Measurements from ENCODE around the gene SNN.
A peak's percentile ranks its signal among the peaks of the same experiment; 100 is the strongest.

Gene SNN

GRCh38 chr16:11687601-11688519, 19.6 kb downstream of the SNN start:
- no peaks in the 10 kb centered on the region for H3K9me3 ChIP-seq (ENCODE audit: low read length)
- peaks cover 12% of the 10 kb centered on the region for H3F3A ChIP-seq (ENCODE audit: insufficient read depth, low read length)
- peak overlapping the region; percentile 48 for H3K9ac ChIP-seq (ENCODE audit: low read length)
- peak overlapping the region; percentile 50 for H3K4me2 ChIP-seq (ENCODE audit: low read length)
- H3K79me2 ChIP-seq (ENCODE audit: insufficient read depth, low read length): no peaks in the 10 kb centered on the region
- no peaks in the 10 kb centered on the region for H4K20me1 ChIP-seq (ENCODE audit: insufficient read depth, low read length)
- peaks cover 73% of the 10 kb centered on the region for H3K4me1 ChIP-seq (ENCODE audit: insufficient read depth, low read length, severe bottlenecking)
- H2AFZ ChIP-seq (ENCODE audit: low read length): no peak overlapping the region
- peak overlapping the region; percentile 80 for H3K27ac ChIP-seq (ENCODE audit: low read depth, low read length, poor library complexity, severe bottlenecking)
- no peaks in the 10 kb centered on the region for H3K9me2 ChIP-seq (ENCODE audit: low read depth, low read length)
- peak overlapping the region; percentile 18 for H3K4me3 ChIP-seq (ENCODE audit: low read depth, low read length, poor library complexity, severe bottlenecking)
- TF ChIP-seq EZH2 (IDR thresholded peaks at IDR 0.05; ENCODE audit: borderline replicate concordance, low read length): no peak
- TF ChIP-seq, protein P1, sequence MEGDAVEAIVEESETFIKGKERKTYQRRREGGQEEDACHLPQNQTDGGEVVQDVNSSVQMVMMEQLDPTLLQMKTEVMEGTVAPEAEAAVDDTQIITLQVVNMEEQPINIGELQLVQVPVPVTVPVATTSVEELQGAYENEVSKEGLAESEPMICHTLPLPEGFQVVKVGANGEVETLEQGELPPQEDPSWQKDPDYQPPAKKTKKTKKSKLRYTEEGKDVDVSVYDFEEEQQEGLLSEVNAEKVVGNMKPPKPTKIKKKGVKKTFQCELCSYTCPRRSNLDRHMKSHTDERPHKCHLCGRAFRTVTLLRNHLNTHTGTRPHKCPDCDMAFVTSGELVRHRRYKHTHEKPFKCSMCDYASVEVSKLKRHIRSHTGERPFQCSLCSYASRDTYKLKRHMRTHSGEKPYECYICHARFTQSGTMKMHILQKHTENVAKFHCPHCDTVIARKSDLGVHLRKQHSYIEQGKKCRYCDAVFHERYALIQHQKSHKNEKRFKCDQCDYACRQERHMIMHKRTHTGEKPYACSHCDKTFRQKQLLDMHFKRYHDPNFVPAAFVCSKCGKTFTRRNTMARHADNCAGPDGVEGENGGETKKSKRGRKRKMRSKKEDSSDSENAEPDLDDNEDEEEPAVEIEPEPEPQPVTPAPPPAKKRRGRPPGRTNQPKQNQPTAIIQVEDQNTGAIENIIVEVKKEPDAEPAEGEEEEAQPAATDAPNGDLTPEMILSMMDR (IDR thresholded peaks at IDR 0.05; ENCODE audit: low read length): no peak
- no peaks in the 10 kb centered on the region for H3K27me3 ChIP-seq (ENCODE audit: insufficient read depth, low read length)
- peaks cover 71% of the 10 kb centered on the region for H3K36me3 ChIP-seq (ENCODE audit: insufficient read depth, low read length)

DNA sequence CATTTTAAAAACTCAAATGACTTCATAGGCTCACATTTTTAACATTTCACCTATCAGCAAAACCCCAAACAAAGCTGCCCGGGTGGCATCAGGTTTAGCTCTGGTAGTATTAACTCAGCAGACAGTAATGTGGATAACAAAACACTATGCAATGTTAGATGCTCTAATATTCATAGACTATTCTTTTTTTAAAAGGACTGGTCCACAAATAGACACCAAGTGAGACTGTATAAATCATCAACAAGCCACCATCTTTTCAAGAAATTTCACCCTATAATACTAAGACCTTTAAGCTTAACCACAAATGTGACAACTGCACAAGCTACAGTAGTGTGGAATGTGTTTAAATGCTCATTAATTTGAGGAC, 20.2 kb downstream of the SNN start:
- Histone ChIP-seq H4K20me1 (ENCODE audit: insufficient read depth, low read length) (no peaks in the 10 kb centered on the region), H3K4me2 (ENCODE audit: low read length) (peak overlapping the region; percentile 50), H3F3A (ENCODE audit: insufficient read depth, low read length) (peaks cover 6% of the 10 kb centered on the region), H3K4me1 (ENCODE audit: insufficient read depth, low read length, severe bottlenecking) (peaks cover 66% of the 10 kb centered on the region), H3K27ac (ENCODE audit: low read depth, low read length, poor library complexity, severe bottlenecking) (peak overlapping the region; percentile 80), H3K4me3 (ENCODE audit: low read depth, low read length, poor library complexity, severe bottlenecking) (peak overlapping the region; percentile 18), H3K36me3 (ENCODE audit: insufficient read depth, low read length) (peaks cover 71% of the 10 kb centered on the region), H3K9ac (ENCODE audit: low read length) (peak overlapping the region; percentile 48), H3K79me2 (ENCODE audit: insufficient read depth, low read length) (no peaks in the 10 kb centered on the region), H3K27me3 (ENCODE audit: insufficient read depth, low read length) (no peaks in the 10 kb centered on the region), H3K9me2 (ENCODE audit: low read depth, low read length) (no peaks in the 10 kb centered on the region), H3K9me3 (ENCODE audit: low read length) (no peaks in the 10 kb centered on the region), H2AFZ (ENCODE audit: low read length) (no peak overlapping the region)
- TF ChIP-seq, protein P1 (IDR thresholded peaks at IDR 0.05; ENCODE audit: low read length): no peak
- TF ChIP-seq EZH2 (IDR thresholded peaks at IDR 0.05; ENCODE audit: borderline replicate concordance, low read length): no peak

- Histone ChIP-seq H3K4me1 (ENCODE audit: insufficient read depth, low read length, severe bottlenecking) (peaks cover 59% of the 10 kb centered on the region), H3K27me3 (ENCODE audit: insufficient read depth, low read length) (no peaks in the 10 kb centered on the region), H3K4me2 (ENCODE audit: low read length) (peak overlapping the region; percentile 10; the same call in 1 of the 2 replicates), H3K9me2 (ENCODE audit: low read depth, low read length) (no peaks in the 10 kb centered on the region), H3K9ac (ENCODE audit: low read length) (peak overlapping the region; percentile 1; the same call in 1 of the 2 replicates), H3K9me3 (ENCODE audit: low read length) (no peaks in the 10 kb centered on the region), H3K27ac (ENCODE audit: low read depth, low read length, poor library complexity, severe bottlenecking) (peak overlapping the region; percentile 80), H4K20me1 (ENCODE audit: insufficient read depth, low read length) (no peaks in the 10 kb centered on the region), H3K4me3 (ENCODE audit: low read depth, low read length, poor library complexity, severe bottlenecking) (no peak overlapping the region), H3K36me3 (ENCODE audit: insufficient read depth, low read length) (peaks cover 67% of the 10 kb centered on the region), H3K79me2 (ENCODE audit: insufficient read depth, low read length) (no peaks in the 10 kb centered on the region), H3F3A (ENCODE audit: insufficient read depth, low read length) (peaks cover 4% of the 10 kb centered on the region), H2AFZ (ENCODE audit: low read length) (no peak overlapping the region)
- TF ChIP-seq EZH2 (IDR thresholded peaks at IDR 0.05; ENCODE audit: borderline replicate concordance, low read length): no peak
- TF ChIP-seq, protein P1 (IDR thresholded peaks at IDR 0.05; ENCODE audit: low read length): no peak
Measured at GRCh38 chr16:11689031-11689840, 21.0 kb downstream of the SNN start.
